Activated naive CD4-positive, alpha-beta T cell treated with Interleukin-2 at 50 U/mL for 16 hours (primary cell): ENCODE results near the gene DHX8.
"Not testable (repeated sequence)": the region's sequence is repeated elsewhere in the genome, so short reads cannot be mapped to it uniquely, and the experiment has no call there.

Experiments used
- DNase-seq: peaks from one replicate; pipeline ENCODE4 v3.0.0-alpha.2; 2020

DHX8 gene

DNA sequence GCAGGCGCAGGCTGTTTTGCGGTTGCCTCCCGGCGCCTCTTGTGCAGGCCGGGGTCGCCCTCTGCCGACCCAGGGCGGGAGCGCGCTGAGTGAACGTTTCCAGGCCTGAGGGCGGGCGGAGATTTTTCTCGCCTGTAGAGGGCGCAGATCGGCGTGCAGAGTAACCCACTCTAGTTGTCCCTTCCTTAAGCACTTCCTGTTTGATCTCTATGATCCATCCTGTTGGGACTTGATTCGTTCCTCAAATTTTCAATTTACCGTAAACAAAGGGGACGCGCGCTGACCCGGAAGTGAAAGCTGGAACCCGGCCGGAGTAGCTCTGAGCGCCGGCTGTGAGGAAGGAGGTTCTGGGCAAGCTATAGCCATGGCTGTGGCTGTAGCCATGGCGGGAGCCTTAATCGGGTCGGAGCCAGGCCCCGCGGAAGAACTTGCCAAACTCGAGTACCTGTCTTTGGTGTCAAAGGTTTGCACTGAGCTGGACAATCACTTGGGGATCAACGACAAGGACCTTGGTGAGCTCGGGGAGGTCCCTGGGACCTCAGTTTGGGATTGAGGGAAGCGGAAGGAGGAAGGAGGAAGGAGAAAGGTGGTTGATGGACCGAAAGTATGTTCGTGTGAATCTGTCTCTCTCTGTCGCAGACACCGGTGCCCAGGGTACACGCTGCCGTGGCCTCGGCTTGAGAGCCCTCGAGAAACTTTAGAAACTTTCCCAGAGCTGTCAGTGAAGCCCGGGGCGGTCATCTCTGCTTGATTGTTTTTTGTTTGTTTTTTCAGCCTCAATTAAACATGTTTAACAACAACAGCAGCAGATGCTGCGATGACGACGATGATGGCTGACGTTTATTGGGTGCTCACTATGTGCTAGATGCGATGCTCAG, at the start of gene DHX8:
Gene DHX8 (plus strand): TSS at position 302 of the 878 bp plus-strand sequence. CDS start 63 bp downstream, at position 365.
- peak; percentile 98 for DNase-seq

DNA sequence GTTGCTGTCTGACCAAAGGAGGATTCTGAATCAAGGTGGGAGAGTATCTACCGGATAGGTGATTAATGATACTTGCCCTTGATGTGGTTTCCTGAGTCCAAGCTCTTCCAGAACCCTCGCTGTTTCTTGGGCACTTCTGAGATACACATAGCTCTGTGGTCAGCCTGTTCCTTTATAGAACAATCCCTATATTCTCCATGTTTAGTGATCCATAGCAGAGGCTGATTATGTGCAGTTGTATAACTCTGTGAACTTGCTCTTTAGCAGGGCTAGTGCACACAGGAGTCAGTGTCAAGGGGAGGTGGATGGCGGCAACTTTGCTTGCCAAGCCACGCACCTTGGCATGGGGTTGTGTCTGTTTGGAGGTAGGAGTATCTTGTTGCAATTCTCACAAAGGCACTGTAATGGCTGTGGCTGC, 48.9 kb upstream of the DHX8 start:
- no peak for DNase-seq

DNA sequence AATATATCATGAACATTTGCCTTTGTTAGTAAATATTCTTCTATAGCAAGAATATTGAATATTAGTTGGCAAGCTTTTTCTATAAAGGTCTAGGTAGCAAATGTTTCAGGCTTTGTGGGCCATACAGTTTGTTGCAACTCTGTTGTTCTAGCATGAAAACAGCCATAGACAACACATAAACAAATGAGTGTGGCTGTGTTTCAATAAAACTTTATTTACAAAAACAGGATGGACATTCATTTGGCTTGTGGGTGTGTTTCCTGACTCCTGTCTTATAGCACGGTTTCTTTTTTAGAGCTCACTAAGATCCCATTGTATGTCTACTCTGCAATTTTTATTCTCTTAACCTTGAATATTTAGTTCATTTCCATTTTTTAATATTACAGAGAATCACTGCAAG, 46.0 kb upstream of the DHX8 start:
- no peak for DNase-seq

DNA sequence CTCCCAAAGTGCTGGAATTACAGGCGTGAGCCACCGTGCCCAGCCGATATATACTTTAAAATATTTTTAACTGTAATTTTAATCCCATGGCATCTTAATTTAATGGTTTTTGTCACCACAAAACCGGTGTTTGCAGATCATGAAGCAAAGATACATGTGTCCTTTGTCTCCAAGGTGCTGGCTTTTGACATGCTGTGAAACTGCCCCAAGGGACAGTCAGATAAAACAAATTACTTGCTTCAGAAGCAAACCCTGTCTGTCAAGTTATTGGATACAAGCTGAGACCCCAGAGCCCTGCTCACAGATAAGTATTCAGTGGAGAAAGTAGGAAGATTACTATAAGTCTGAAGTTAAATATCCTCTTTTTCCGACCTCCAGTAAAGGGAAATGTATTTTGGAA, 45.1 kb upstream of the DHX8 start:
- no peak for DNase-seq

DNA sequence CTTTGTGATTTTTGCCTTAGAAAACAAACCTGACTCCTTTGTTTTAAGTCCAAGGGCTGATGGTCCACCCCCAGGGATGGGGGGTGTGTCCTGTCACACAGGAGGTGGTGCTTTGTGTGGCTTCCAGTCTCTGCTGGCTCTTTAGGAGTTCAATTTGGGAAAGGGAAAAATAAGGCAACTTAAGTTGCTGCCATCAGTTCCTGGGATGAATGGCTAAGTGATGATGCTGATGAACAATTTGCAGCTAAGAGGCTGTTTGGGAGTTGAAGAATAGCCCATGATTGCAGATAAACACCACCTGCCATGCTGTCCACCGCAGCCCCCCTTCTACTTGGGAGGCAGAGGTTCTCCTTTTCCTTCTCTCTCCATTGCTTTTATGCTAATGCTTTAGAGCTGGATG, 44.7 kb upstream of the DHX8 start:
- no peak for DNase-seq

DNA sequence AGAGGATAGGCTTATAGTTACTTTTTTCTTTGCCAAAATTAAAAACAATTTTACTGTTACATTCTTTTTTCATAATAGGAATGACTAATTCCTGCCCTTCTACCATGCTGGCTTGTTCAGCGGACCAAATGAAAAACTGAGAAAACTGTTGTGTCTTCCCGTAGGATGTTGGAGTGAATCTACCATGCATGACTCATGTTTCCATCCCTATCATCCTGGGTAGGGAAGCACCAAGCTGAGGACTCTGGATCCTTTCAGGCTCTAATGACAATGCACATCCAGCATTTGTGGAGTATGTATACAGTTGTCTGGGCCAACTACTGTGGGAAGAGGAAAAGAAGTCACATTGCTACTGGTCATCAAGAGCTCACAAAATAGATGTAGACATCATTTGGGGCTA, 41.1 kb upstream of the DHX8 start:
- DNase-seq: no peak

DNA sequence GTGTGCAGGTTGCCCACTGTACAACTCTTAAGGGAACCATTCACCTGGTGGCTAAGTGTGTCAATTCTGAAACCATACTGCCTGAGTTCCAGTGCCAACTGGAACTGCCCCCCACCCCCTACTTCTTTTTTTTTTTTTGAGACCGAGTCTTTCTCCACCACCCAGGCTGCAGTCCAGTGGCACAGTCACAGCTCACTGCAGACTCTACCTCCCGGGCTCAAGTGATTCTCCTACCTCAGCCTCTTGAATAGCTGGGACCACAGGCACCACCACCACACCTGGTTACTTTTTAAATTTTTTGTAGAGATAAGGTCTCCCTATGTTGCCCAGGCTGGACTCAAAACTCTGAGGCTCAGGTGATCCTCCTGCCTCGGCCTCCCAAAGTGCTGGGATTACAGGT, 40.4 kb upstream of the DHX8 start:
- no peak for DNase-seq

DNA sequence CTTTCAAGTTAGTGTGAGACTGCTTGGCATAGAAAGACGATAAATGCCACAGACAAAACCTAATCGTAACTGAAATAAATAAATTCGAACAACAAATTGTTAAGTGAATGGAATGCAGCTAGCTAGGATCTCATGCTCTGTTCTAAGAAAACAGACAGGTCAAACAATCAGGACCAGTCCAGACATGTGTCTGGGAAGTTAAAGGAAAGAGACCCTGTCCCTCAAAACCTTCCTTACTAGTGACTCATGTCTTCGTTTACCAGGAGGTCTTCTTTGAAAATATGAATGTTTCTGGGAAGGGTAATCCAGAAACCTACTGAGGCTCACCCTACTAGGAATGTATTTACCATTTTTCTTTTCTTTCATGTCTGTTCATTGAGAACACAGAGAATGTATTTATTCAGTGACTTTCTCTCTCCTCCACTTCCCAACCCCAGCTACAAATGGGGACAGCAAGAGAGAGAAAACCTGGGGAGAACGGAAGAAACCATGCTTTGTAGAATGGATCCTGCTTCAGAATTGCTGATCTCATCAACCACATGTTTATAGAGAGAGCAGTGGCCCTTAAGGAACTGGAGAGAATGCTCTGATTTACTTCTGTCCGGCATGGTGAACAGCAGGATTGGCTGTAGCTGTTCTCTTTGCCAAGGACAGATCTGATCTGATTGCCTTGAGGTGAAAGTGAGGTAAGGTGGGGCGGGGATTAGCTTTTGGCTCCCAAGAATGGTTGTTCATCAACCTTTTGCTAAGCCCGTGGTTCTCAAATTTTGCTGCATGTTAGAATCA, 39.4 kb upstream of the DHX8 start:
- DNase-seq: no peak

DNA sequence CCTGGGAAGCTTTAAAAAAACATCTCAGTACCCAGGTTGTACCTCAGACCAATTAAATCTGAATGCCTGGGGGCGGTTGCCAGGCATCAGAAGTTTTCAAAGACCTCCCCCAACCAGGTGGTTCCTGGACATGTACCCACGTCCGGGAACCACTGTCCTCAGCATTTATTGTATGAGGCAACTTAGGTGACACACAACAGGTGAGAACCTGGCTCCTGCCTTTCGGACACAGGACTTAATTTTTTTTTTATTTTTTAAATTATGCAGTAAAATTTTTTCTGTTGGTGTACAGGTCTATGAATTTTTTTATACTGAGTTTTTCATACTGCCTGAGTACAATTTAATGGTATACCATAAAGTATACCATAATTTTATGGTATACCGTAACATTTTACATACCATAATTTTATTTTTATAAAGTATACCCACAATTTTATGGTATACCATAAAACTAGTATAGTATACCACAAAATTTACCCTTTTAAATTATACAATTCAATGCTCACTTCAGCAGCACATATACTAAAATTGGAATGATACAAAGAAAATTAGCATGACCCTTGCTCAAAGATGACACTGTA, 38.7 kb upstream of the DHX8 start:
- DNase-seq: no peak

DNA sequence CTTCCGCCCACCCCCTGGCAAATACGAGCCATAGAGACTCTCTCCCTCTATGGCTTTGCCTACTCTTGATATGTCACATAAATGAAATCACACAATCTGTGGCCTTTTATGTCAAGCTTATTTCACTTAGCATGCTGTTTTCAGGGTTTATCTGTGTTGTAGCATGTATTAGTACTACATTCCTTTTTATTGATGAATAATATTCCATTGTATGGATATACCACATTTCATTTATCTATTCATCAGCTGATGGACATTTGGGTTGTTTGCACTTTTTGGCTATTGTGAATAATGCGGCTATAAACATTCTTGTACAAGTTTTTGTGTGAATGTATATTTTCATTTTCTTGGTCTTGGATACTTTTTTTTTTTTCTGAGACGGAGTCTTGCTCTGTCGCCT, 37.0 kb upstream of the DHX8 start:
- DNase-seq: no peak

DNA sequence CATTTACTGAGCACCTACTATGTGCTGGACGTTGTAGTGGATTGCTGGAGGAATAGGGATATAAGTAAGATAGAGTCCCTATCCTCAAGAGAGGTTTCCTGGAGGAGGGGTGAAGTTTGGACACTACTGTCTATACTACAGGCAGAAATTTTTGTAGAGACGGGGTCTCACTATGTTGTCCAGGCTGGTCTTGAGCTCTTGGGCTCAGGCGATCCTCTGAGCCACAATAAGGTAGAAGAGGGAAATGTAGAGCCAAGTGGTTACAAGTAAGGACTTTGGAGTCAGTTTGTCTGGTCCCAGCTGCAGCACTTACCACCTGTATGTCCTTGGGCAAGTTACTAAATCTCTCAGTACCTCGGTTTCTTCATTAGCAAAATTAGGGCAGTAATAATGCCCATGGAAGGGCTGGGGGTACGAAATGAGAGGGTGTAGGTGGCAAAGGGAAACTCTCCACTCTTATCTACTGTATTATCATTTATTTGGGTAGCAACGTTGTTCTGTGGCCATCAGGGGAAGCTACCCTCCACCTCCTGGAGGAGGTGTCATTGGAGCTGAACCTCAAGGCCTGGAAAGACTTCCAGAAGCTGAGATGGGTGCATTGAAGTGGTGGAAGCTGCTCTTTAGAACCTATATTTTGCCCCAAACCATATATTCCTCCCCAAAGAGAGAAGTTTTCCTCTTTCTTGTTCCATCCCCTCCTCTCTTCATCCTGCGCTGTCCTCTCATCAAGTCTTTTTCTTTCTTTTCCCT, 34.9 kb upstream of the DHX8 start:
- no peak for DNase-seq

DNA sequence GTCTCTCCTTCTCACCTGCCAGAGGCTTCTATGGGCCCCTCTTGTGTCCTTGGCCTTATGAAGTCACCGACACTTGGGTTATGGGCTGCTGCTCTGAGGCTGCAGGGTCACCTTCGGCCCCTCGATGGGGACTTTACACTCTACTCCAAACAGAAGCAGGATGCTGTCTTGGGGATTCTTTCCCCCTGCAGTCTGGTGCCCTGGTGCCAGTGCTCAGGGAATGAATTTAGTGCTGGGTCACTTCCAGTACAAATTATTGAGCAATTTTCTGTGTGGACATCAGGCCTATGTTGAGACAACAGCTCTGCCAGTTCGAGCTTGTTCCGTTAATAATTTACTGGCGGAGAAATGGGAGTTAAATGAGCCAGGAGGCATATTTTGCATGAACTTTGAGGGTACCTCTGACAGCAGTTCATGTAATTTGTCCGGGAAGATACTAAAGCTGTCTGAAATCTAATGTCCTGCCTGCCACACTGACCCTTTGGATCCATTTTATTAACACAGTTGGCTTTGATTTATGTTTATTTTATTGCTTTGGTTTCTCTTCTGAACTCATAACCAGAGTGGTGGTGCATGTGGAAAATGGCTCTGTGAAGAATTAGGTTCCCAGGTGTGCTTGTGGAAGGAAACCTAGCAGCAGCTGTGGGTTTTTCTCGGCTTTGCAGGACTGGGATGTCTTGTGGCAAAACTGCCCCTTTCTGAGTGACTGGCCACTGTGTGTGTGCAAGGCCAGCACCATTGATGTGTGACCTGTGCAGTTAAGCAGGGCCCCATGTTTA, 34.1 kb upstream of the DHX8 start:
- no peak for DNase-seq

DNA sequence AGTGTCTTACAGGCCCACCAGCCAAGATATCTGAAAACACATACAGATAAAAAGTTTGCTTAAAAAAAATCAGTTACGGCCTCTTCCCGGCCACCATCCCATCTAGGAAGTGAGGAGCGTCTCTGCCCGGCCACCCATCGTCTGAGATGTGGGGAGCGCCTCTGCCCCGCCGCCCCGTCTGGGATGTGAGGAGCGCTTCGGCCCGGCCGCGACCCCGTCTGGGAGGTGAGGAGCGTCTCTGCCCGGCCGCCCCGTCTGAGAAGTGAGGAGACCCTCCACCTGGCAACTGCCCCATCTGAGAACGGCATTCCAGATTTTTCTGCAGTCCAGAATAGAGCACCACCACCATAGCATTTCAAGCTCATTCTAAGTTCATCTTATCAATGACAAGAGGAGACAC, 33.0 kb upstream of the DHX8 start:
- DNase-seq: not testable (repeated sequence)

DNA sequence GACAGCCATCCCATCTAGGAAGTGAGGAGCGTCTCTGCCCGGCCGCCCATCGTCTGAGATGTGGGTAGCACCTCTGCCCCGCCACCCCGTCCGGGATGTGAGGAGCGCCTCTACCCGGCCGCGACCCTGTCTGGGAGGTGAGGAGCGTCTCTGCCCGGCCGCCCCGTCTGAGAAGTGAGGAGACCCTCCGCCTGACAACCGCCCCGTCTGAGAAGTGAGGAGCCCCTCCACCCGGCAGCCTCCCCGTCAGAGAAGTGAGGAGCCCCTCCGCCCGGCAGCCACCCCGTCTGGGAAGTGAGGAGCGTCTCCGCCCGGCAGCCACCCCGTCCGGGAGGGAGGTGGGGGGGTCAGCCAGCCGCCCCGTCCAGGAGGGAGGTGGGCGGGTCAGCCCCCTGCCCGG, 32.0 kb upstream of the DHX8 start:
- DNase-seq: not testable (repeated sequence)

DNA sequence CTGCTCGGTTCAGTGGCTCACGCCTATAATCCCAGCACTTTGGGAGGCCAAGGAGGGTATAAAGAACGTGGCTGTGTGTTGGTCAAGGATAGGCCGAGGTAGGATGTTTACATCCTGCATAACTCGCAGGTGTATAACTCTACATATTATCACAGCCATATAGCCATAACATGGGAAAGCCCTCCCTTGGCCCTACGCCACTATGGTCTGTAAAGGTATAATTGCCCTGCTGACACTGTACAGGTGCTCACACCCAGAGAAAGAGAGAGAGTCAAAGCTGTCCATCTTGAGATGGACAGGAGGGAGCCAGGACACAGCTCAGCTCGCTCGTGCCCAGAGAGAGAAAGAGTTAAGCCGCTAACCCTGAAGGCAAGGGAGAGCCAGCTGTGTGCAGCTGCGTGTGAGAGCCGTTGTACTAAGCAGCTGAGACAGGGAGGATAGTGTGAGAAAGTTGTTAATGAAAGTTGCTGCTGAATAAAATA, 30.4 kb upstream of the DHX8 start:
- no peak for DNase-seq

DNA sequence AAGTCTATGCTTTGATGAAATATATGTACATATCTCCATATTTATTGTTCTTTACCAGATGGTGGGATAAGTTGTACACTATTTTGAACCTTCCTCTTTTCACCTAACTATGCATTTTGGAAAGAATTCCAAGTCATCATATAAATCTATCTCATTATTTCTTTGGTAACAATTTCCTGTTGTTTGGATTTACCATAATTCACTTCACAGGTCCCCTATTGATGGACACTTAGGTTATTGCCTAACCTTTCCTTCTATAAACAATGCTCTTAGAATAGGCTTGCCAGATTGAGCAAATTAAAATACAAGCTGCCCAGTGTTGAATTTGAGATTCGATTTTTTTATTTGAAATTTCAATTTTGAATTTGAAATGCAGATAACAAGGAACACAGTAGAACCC, 28.9 kb upstream of the DHX8 start:
- DNase-seq: no peak

DNA sequence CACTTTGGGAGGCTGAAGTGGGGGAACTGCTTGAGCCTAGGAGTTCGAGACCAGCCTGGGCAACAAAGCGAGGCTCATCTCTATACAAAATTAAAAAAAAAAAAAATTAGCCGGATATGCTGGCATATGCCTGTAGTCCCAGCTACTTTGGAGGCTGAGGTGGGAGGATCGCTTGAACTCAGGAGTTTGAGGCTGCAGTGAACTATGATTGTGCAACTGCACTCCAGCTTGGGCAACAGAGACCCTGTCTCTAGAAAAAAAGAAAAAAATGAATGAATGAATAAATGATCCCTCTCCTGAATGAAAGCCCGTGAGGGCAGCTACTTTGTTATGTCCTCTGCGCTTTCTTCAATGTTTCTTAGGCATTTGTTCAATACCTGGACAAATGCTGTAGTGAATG, 27.7 kb upstream of the DHX8 start:
- no peak for DNase-seq

DNA sequence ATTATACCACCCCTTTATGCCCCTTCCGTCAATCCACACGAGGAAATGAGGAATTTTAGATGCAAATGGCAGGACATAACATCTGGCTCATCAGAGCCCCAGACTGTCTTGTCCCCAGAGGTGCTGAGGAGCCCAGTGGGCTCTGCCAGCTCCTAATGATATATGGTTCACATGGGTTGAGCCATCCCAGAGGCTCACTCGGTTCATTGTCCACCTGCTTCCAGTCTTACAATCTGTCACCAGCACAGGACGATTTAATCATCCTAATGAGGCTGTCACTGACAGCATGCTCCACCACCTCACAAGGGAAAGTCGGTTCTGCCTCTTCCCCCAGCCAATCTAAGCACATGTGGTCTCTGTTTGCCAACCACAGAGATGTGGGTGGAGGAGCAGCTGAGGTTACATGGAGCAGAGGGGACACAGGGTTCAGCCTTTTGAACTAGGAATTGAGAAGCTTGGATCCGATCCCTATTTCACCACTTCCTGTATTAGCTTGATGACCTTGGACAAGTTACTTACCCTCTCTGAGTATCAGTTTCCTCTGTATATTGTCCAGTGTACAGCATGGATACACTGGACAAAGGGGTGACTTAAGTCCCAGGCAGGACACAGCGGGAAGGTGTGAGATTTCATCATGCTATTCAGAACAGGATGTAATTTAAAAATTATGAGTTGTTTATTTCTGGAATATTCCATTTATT, 27.0 kb upstream of the DHX8 start:
- DNase-seq: no peak

DNA sequence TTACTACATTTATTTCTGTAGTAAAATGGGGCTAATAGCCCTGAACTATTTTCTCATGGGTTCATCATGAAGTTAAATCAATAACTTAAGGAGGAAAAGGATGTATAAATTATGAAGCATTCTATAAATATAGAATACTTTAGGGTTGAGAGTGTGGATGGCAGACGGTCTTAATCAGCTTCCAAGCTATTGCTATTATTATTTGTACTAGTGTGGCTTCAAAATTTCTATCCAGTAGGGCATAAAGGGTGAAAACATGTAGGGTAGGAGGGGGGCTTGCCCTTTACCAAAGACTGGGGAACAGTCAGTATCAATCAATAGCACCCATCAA, 26.4 kb upstream of the DHX8 start:
- no peak for DNase-seq

DNA sequence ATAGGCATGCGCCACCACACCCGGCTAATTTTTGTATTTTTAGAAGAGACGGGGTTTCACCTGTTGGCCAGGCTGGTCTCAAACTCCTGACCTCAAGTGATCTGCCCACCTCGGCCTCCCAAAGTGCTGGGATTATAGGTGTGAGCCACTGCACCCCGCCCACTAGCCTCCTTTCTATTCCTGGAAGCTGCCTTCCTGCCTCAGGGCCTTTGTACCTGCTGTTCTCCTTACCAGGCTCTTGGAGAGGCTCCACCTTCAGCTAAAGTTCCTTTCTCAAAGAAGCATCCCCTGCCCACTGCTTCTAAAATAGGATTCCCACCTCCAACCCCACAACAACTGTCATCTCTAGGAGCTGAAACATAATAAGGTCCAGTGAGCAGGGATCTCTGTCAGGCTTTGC, 23.9 kb upstream of the DHX8 start:
- DNase-seq: not testable (repeated sequence)

DNA sequence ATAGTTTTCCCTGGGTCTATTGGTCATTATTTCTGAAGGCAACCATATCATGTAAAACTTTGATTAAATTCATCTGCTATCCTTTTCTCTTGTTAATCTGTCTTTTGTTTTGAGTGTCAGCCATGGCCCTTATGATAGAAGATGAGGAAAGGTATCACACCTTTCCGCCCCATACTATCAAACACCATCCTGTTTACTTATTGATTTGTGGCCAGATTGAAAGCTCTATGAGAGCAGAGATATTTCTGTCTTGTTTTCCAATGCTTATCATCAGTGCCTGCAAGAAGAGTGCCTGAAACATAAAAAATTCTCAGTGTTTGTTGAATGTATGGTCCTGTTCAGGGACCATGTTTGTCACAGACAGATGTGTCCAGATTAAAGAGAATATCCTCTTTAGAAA, 22.6 kb upstream of the DHX8 start:
- no peak for DNase-seq

DNA sequence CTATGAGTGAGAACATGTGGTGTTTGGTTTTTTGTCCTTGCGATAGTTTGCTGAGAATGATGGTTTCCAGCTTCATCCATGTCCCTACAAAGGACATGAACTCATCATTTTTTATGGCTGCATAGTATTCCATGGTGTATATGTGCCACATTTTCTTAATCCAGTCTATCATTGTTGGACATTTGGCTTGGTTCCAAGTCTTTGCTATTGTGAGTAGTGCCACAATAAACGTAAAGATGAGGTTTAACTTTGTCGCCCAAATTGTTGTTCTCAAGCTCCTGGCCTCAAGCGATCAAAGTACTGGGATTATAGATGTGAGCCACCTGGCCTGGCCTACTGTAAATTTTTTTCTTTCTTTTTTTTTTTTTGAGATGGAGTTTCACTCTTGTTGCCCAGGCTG, 21.2 kb upstream of the DHX8 start:
- not testable (repeated sequence) for DNase-seq
